ENCODE results near the gene CCDC88C. TPM values are rescaled to one million over a fixed set of nuclear protein-coding genes. Genes with fewer than 3 reads are reported as not detected.

Gene CCDC88C
- total and polyA plus RNA-seq, 12 donors = 1.5 to 6.5 (median 3.4) TPM

DNA sequence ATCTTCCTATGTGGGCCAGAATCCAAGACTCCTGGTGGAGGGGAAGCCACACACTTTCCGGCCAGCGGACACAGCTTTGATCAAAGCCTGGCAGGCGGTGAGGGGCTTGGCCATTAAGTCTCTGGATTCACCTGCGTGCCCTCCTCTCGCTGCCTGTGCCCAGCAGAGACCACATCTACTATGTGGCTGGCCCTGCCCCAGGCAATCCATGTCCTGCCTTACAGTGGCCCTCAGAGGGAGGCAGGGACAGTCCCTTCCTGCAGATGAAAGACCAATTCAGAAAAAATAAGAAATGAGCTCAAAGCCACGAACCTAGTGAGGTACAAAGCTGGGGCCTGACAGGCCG lies 90.4 kb downstream of the CCDC88C start:
- intact Hi-C loops (cut with DNase I) = no loop called here
- H3K27me3 ChIP-seq = no peaks in the 10 kb centered on the region
- DNase-seq = peak in 2 of 7 donors; percentile 12 to 32
- no peaks in the 10 kb centered on the region for H3K9me3 ChIP-seq (replicated peaks in 1 of 3)
- no peaks in the 10 kb centered on the region for H3K36me3 ChIP-seq (replicated peaks in 1 of 2)
- H3K27ac ChIP-seq = no peak overlapping the region
- TF ChIP-seq, protein P1, sequence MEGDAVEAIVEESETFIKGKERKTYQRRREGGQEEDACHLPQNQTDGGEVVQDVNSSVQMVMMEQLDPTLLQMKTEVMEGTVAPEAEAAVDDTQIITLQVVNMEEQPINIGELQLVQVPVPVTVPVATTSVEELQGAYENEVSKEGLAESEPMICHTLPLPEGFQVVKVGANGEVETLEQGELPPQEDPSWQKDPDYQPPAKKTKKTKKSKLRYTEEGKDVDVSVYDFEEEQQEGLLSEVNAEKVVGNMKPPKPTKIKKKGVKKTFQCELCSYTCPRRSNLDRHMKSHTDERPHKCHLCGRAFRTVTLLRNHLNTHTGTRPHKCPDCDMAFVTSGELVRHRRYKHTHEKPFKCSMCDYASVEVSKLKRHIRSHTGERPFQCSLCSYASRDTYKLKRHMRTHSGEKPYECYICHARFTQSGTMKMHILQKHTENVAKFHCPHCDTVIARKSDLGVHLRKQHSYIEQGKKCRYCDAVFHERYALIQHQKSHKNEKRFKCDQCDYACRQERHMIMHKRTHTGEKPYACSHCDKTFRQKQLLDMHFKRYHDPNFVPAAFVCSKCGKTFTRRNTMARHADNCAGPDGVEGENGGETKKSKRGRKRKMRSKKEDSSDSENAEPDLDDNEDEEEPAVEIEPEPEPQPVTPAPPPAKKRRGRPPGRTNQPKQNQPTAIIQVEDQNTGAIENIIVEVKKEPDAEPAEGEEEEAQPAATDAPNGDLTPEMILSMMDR (IDR thresholded peaks at IDR 0.05) = no peak
- TF ChIP-seq POLR2A (IDR thresholded peaks at IDR 0.05) = no peak
- no peak overlapping the region for H3K4me3 ChIP-seq
- 78 to 85% (median 83%) methylated on average over 6 to 7 of the region's 7 CpGs for WGBS, 4 donors
- peaks cover 0 to 22% of the 10 kb centered on the region in 2 donors for H3K4me1 ChIP-seq (replicated peaks in 1 of 2)

DNA sequence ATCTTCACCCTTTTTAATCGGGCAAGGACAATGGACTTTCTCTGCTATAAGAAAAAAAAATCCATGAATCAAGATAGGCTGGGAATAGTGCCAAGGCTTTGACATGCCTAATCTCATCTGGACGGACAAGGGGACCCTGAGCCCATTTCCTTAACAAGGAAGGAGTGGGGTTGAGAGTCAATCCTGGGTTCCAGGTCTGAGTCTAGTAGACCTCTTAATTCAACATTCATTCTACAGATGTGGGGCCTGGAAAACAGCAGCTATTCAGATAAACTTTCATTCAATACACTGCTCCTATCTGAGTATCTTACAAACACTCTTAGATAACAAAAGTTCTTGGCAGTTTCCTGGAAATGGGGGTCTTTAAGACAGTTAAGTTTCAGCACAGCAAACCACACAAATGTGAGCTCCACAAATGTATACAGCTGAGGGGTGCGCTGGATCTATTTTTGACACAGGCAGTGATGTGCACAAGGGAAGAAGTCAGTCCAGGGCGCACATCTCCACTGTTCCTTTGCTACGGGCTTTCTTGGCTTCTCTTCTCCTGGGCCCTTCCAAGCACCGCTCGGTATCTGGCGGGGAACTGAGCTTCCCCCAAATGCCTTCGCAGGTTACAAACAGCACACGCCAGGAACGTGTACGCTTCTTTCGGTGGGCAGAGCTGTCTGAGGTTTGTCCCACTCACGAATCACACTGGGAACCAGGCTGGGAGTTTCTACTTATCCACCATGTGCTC lies 90.9 kb downstream of the CCDC88C start:
- H3K27ac ChIP-seq = no peak overlapping the region
- DNase-seq = no peak
- 68 to 86% (median 76%) methylated on average over 10 to 14 of the region's 14 CpGs for WGBS, 4 donors
- H3K4me3 ChIP-seq = no peak overlapping the region
- no peak for TF ChIP-seq POLR2A (IDR thresholded peaks at IDR 0.05)
- TF ChIP-seq, protein P1 (IDR thresholded peaks at IDR 0.05) = no peak
- intact Hi-C loops (cut with DNase I) = no loop called here
- no peaks in the 10 kb centered on the region for H3K36me3 ChIP-seq (replicated peaks in 1 of 2)
- H3K27me3 ChIP-seq = no peaks in the 10 kb centered on the region
- H3K4me1 ChIP-seq (replicated peaks in 1 of 2) = peaks cover 0 to 22% of the 10 kb centered on the region in 2 donors
- no peaks in the 10 kb centered on the region for H3K9me3 ChIP-seq (replicated peaks in 1 of 3)

DNA sequence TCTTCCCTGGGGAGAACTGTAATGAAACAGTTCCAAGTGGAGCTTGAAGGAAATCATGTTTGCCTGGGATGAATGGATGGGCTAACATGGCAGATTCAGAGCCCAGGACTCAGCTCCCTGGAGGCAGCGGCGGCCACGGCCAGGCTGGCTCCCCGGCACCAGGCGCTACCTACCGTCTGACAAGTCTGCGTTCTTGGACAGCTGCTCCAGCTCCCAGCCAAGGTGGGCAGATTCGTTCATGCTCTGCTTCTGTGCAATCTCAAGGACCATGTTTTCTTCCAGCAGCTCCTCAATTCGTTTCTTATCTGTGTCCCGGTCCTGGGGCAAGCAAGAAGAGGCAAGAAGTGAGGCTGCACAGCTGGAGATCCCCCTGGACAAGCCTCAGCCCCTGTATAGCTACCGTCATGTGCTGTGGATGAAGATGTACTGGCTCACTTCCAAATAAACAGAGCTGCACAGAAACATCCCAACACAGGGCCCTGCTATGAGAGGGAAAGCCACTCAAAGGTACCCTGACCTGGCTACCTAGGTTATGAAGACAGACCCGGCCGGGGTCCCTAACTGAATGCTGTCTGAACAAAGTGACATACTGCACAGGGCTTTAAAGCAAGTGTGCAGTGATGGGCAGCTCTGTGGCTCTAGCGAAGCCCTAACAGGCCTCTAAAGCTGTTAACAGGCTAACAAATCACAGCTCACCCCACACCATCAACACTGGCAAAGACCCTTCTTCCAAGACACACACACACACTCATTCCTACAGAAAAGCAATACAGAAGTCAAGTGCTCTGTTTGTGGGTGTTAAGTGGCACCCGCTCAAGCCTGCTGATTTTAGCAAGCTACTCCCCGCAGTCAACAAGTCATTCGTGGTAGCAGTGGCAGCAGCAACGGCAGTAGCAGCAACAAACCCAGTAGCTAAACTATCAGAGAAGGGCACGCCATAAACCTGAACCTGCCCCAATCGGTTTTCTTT lies 92.7 kb downstream of the CCDC88C start:
- Histone ChIP-seq H3K27ac (peak overlapping the region in 2 of 5 donors; percentile 60 to 73), H3K4me1 (replicated peaks in 1 of 2) (peaks cover 0 to 22% of the 10 kb centered on the region in 2 donors), H3K4me3 (no peak overlapping the region), H3K9me3 (replicated peaks in 1 of 3) (no peaks in the 10 kb centered on the region), H3K27me3 (no peaks in the 10 kb centered on the region), H3K36me3 (replicated peaks in 1 of 2) (no peaks in the 10 kb centered on the region)
- 76 to 85% (median 80%) methylated on average over 17 to 20 of the region's 20 CpGs for WGBS, 4 donors
- TF ChIP-seq, protein P1 (IDR thresholded peaks at IDR 0.05) = no peak
- TF ChIP-seq POLR2A (IDR thresholded peaks at IDR 0.05) = no peak
- intact Hi-C loops (cut with DNase I) = loop anchor here (2.0 to 5.0 kb wide), 2 partner anchors 92 to 94 kb away; partner anchors contain the start of gene CCDC88C (in 1 of the 2)
- no peak for DNase-seq
